Nephron progenitor cell (in vitro differentiated cells): ENCODE results near the gene KLC4.

ENCODE experiments used
- DNase-seq: peaks from one replicate; pipeline ENCODE4 v3.0.0; 2021
- H3K27ac Mint-ChIP-seq: 2 replicates; pipeline ENCODE4 v1.8.0; 2021; ENCODE audit warnings: mild to moderate bottlenecking, moderate library complexity, mixed read lengths
- H3K27me3 Mint-ChIP-seq: 2 replicates; pipeline ENCODE4 v1.8.0; 2021; ENCODE audit warnings: mild to moderate bottlenecking, low read depth, mixed read lengths; ENCODE audit not compliant: poor library complexity
- H3K36me3 Mint-ChIP-seq: 2 replicates; pipeline ENCODE4 v1.8.0; 2021; ENCODE audit warnings: low read depth, mixed read lengths
- H3K4me1 Mint-ChIP-seq: 2 replicates; pipeline ENCODE4 v1.8.0; 2021; ENCODE audit warnings: mixed read lengths
- H3K4me3 Mint-ChIP-seq: 2 replicates; pipeline ENCODE4 v1.8.0; 2021; ENCODE audit warnings: mild to moderate bottlenecking, moderate library complexity, mixed read lengths
- H3K9me3 Mint-ChIP-seq: 2 replicates; pipeline ENCODE4 v1.8.0; 2021; ENCODE audit warnings: mild to moderate bottlenecking, moderate library complexity, mixed read lengths
- CTCF ChIP-seq: fragments of 200-600 bp; sonication (generic); IDR thresholded peaks from 2 replicates; pipeline ENCODE4 v1.5.0; 2021; ENCODE audit warnings: antibody characterized with exemption

KLC4 gene

DNA sequence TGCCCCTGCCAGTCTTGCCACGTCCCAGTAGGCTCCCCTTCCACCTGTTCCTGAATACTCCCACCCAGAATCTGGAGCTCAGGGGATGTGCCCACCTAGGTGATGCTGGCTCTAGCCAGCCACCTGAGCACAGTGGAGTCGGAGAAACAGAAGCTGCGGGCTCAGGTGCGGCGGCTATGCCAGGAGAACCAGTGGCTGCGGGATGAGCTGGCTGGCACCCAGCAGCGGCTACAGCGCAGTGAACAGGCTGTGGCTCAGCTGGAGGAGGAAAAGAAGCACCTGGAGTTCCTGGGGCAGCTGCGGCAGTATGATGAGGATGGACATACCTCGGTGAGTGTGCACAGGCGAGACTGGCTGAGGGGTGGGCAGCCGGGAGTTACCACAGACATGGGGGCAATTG lies 3.4 kb downstream of the KLC4 start:
- H3K4me1 Mint-ChIP-seq: peaks cover 35% of the 10 kb centered on the region
- H3K4me3 Mint-ChIP-seq: no peak overlapping the region
- no peak for TF ChIP-seq CTCF
- H3K27ac Mint-ChIP-seq: no peak overlapping the region
- peaks cover 24% of the 10 kb centered on the region for H3K36me3 Mint-ChIP-seq
- H3K9me3 Mint-ChIP-seq: no peaks in the 10 kb centered on the region
- DNase-seq: no peak
- no peaks in the 10 kb centered on the region for H3K27me3 Mint-ChIP-seq

DNA sequence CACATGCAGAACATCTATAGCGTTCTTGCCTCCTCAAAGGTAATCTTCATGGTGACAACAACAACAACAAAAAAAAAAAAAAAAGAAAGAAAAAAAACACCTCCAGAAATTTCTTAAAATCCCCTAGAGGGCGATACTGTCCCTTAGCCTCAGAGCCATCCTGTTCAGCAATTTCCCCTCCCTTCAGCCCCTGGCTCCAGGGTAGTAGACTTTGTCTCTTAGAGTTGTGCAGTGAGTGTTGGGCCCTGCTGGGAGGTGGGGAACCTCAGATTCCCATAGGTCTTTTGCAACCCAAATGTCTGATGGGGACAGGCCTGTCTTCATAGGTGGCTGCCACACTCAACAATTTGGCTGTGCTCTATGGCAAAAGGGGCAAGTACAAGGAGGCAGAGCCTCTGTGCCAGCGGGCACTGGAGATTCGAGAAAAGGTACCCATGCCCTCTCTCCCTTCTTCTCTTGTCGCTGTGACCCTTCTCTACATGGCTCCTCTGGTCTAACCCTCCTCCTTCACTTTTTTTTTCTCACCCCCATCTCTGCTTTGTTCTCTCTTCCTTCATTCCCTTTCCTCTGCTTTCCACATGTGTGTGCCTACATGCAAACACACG lies 10.7 kb downstream of the KLC4 start:
- H3K27me3 Mint-ChIP-seq: peaks cover 4% of the 10 kb centered on the region
- peaks cover 39% of the 10 kb centered on the region for H3K4me1 Mint-ChIP-seq
- no peak overlapping the region for H3K4me3 Mint-ChIP-seq
- H3K9me3 Mint-ChIP-seq: no peaks in the 10 kb centered on the region
- DNase-seq: no peak
- peaks cover 25% of the 10 kb centered on the region for H3K36me3 Mint-ChIP-seq
- H3K27ac Mint-ChIP-seq: peak overlapping the region; percentile 21
- TF ChIP-seq CTCF: peak; percentile 65

- DNase-seq: no peak
- H3K27me3 Mint-ChIP-seq: peaks cover 4% of the 10 kb centered on the region
- no peak for TF ChIP-seq CTCF
- peaks cover 25% of the 10 kb centered on the region for H3K36me3 Mint-ChIP-seq
- no peaks in the 10 kb centered on the region for H3K9me3 Mint-ChIP-seq
- peaks cover 75% of the 10 kb centered on the region for H3K4me1 Mint-ChIP-seq
- peak overlapping the region; percentile 19 for H3K27ac Mint-ChIP-seq
- H3K4me3 Mint-ChIP-seq: peak overlapping the region; percentile 78
Observed at GRCh38 chr6:43074847-43075669, 15.6 kb downstream of the KLC4 start.

DNA sequence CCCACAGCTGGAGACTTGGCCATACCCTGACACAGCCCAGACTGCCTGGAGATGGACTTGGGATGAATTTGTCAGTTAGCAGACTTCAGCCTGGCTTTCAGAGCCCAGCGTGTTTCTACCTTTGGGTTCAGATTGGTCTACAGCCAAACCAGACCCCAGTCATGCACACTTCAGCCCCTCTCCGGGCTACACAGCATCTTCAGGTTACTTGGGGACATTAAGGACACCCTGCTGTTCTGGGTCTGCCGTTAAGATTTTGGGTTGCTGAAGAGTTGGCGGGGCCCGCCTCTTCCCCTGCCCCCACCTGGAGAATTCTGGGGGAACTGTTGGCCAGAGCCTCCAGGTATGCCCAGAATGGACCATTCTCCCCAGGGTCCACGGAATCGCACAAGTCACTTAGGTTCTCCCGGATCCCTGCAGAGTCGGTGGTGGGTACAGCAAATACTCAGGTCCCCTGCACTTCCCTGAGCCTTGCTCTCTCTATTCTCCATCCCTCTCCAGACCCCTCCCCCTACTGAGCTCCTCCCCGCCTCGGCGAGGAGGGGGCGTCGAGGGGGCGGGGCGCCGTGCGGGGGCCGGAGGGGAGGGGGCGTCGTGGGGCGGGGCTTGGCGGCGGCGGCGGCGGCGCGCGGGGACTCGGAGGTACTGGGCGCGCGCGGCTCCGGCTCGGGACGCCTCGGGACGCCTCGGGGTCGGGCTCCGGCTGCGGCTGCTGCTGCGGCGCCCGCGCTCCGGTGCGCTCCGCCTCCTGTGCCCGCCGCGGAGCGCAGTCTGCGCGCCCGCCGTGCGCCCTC lies 16.4 kb downstream of the KLC4 start, which contains the start of gene PTK7:
TSS of gene PTK7 (plus strand) at position 645 of the 794 bp plus-strand sequence. CDS start 175 bp downstream, outside the sequence.
- no peak for TF ChIP-seq CTCF
- peaks cover 4% of the 10 kb centered on the region for H3K27me3 Mint-ChIP-seq
- H3K9me3 Mint-ChIP-seq: no peaks in the 10 kb centered on the region
- DNase-seq: peak; percentile 95
- peak within 1 kb of the TSS; percentile 80 for H3K4me3 Mint-ChIP-seq
- peak within 1 kb of the TSS; percentile 85 for H3K27ac Mint-ChIP-seq
- peaks cover 31% of the 10 kb centered on the region for H3K36me3 Mint-ChIP-seq
- peaks cover 75% of the 10 kb centered on the region for H3K4me1 Mint-ChIP-seq

DNA sequence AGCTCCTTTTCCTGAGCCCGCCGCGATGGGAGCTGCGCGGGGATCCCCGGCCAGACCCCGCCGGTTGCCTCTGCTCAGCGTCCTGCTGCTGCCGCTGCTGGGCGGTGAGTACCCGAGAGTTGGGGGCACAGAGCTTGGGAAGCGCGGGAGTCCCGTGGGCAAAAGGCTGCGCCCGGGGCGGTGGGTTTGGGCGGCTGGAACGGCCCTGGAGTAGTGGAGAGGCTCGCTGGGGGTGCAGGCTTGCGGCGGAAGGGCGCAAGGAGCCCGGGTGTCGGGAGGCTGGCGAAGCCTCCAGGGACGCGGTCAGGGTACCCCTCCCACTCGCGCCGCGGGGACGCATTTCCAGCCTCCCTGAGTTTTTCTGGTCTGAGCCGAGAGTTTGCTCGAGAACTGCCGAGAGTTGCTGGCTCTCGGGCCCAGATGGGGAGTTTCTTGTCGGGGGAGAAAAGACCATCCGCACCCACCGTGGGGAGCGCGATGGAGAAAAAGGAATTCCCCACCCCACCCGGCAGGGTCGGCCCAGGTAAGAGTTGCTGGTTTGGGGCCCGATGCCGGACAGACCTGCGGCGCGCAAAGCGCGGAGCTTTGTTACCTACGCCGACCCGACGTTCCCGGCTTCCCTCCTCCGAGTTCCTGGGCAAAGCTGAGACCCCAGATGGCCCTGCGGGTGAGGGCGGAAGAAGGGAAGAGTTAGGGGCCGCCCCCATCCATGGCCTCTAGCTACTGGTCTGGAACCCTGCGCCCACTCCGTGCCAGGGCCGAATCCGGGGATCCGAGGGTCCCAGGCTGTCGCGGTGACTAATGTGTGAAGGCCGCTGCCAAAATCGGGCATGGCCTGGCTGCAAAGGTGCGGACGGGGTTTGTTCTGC lies 17.3 kb downstream of the KLC4 start:
- Mint-ChIP-seq H3K27me3 (peaks cover 3% of the 10 kb centered on the region), H3K36me3 (peaks cover 36% of the 10 kb centered on the region), H3K9me3 (no peaks in the 10 kb centered on the region), H3K27ac (peak overlapping the region; percentile 85), H3K4me3 (peak overlapping the region; percentile 80), H3K4me1 (peaks cover 71% of the 10 kb centered on the region)
- TF ChIP-seq CTCF: no peak
- DNase-seq: peak; percentile 63
